PC-9 (cell line): ENCODE results near the gene PLEKHH1.

Experiments
- CTCF ChIP-seq: fragments of 200-600 bp; sonication (generic); conservative IDR thresholded peaks from 2 replicates; pipeline ENCODE4 v1.6.1; 2017; ENCODE audit warnings: mixed run types, antibody characterized with exemption, mild to moderate bottlenecking, moderate library complexity
- EZH2 ChIP-seq: fragments of 200-600 bp; sonication (generic); IDR thresholded peaks from 2 replicates; pipeline ENCODE4 v1.8.0; 2017; ENCODE audit warnings: antibody characterized with exemption, low read depth

DNA sequence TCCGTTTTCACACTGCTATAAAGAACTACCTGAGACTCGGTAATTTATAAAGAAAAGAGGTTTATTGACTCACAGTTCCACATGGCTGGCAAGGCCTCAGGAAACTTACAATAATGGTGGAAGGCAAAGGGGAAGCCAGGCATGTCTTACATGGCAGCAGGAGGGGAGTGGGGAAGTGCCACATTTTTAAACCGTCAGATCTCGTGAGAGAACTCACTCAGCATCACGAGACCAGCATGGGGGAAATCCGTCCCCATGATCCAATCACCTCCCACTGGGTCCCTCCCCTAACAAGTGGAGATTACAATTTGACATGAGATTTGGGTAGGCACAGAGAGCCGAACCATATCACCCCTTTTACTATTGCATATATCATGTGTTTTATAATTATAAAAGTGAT lies 69.0 kb downstream of the PLEKHH1 start:
- TF ChIP-seq CTCF, result no peak
- TF ChIP-seq EZH2, result no peak
